Hematopoietic multipotent progenitor cell treated with erythropoietin and hydrocortisone succinate and interleukin-3 and kit ligand, for 4 days (in vitro differentiated cells): Measurements from ENCODE around the gene FANCD2.
A peak's percentile ranks its signal among the peaks of the same experiment; 100 is the strongest.

Experiments
- DNase-seq: peaks from one replicate; pipeline ENCODE4 v3.0.0-alpha.2; 2015

The FANCD2 gene

GRCh38 chr3:10108091-10108490, 81.9 kb downstream of the FANCD2 start, which contains the start of gene FANCD2OS:
Gene FANCD2OS, minus strand, starts transcription at chr3:10108255. Its CDS starts 3,481 bp downstream, at chr3:10104774.
- DNase-seq: no peak

- peak; percentile 99 for DNase-seq
These were observed 89.3 kb downstream of the FANCD2 start, which contains the start of gene BRK1 for GRCh38 chr3:10115326-10116137. Gene BRK1, plus strand, starts transcription at chr3:10115675. Its CDS starts 27 bp downstream, at chr3:10115702.

GRCh38 chr3:10116138-10116460, 89.9 kb downstream of the FANCD2 start:
- DNase-seq: peak; percentile 65

- DNase-seq: no peak
These were observed 90.7 kb downstream of the FANCD2 start for GRCh38 chr3:10116928-10117327.

- DNase-seq: peak; percentile 30
These were observed 93.1 kb downstream of the FANCD2 start for GRCh38 chr3:10119376-10119775.

GRCh38 chr3:10121064-10121463, 94.8 kb downstream of the FANCD2 start:
- no peak for DNase-seq

GRCh38 chr3:10122724-10123123, 96.5 kb downstream of the FANCD2 start:
- DNase-seq: no peak

GRCh38 chr3:10135872-10136271, 109.6 kb downstream of the FANCD2 start:
- peak; percentile 24 for DNase-seq

- peak; percentile 28 for DNase-seq
These were observed 110.3 kb downstream of the FANCD2 start for GRCh38 chr3:10136426-10137005.

GRCh38 chr3:10137178-10137577, 110.9 kb downstream of the FANCD2 start:
- peak; percentile 87 for DNase-seq

GRCh38 chr3:10140996-10141546, 114.8 kb downstream of the FANCD2 start:
- peak; percentile 33 for DNase-seq

GRCh38 chr3:10142707-10143560, 116.7 kb downstream of the FANCD2 start:
- peak; percentile 23 for DNase-seq

- DNase-seq: peak; percentile 42
These were observed 119.4 kb downstream of the FANCD2 start for GRCh38 chr3:10145685-10146084.

GRCh38 chr3:10149226-10149625, 123.0 kb downstream of the FANCD2 start:
- DNase-seq: peak; percentile 52

- no peak for DNase-seq
These were observed 124.8 kb downstream of the FANCD2 start for GRCh38 chr3:10150987-10151386.
